Adipose tissue (tissue), 3 donors: ENCODE measurements around the gene GRAMD4. TPM values are rescaled to one million over a fixed set of nuclear protein-coding genes. Genes with fewer than 3 reads are reported as not detected.

Experiments used
- H3K27ac ChIP-seq: one replicate; pipeline ENCODE4 v1.5.1; 2013; ENCODE audit warnings: low read depth, low read length
- WGBS, 3 donors: extraction: QIAGEN DNeasy Blood & Tissue Kit; methylation state at CpG; one replicate each; pipeline ENCODE4 v1.1.7; 2013; 5-methylcytosine and 5-hydroxymethylcytosine counted together
- polyA plus RNA-seq, 3 donors: library from polyadenylated mRNA; stranded (reverse); fragments of 200-250 nt; gene quantifications; one replicate each; pipeline ENCODE4 v1.2.3, GENCODE V29; 2013
- donor health status: healthy with polysubstance abuse.
- donor health status: Bipolar disorder and iron deficiency.
- donor health status: healthy.

GRAMD4 gene
- polyA plus RNA-seq, 3 donors = 12.0 to 23.9 (median 12.1) TPM

GRCh38 chr22:46708766-46709330 lies 88.7 kb downstream of the GRAMD4 start:
- no peak overlapping the region for H3K27ac ChIP-seq
- WGBS, 3 donors = 94 to 95% (median 95%) methylated on average over 17 of the region's 17 CpGs

DNA sequence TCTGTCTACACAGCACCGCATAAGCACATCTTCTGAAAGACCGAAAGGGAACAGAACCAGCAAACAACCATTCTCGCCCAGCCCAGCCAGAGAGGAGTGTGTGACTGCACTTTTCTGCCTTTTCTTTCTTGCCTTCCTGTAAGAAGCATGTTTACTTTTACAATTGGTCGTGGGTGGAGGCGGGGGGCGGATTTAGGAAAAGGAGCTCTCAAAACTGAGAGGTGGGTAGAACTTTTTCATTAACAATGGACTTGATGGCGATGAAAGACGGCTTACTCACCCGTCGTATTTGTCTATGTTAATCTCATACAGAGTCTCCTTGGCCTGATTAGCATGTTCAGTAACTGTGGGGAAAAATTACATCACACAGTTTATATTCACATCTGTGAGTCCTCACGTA lies 90.6 kb downstream of the GRAMD4 start:
- no peak overlapping the region for H3K27ac ChIP-seq
- 88 to 93% (median 93%) methylated on average over 11 of the region's 11 CpGs for WGBS, 3 donors

- H3K27ac ChIP-seq = no peak overlapping the region
- WGBS, 3 donors = 93 to 97% (median 94%) methylated on average over 8 of the region's 8 CpGs
These were observed 92.1 kb downstream of the GRAMD4 start for GRCh38 chr22:46712288-46712687.

- WGBS, 3 donors = 25 to 63% (median 52%) methylated on average over 4 of the region's 4 CpGs
- no peak overlapping the region for H3K27ac ChIP-seq
These were observed 94.4 kb downstream of the GRAMD4 start for GRCh38 chr22:46714550-46714949.

DNA sequence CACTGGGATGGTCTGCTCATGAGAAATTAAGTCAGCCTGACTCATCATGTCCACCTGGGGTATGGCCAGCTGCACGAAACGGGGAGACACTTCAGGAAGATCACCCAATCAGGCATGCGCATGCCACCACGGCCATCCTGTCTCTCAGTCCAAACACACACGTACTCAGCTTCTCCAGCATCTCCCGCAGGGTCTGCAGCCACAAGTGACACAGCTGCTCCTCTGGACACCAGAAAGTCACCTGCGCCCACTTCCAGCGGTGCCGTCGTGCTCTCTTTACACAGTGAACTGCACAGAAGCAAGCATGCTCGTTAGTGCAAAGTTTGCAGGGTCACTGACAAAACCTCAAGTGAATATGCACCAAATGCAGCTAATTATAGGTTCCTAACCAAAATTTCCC lies 99.7 kb downstream of the GRAMD4 start:
- no peak overlapping the region for H3K27ac ChIP-seq
- 92 to 94% (median 94%) methylated on average over 11 of the region's 11 CpGs for WGBS, 3 donors

DNA sequence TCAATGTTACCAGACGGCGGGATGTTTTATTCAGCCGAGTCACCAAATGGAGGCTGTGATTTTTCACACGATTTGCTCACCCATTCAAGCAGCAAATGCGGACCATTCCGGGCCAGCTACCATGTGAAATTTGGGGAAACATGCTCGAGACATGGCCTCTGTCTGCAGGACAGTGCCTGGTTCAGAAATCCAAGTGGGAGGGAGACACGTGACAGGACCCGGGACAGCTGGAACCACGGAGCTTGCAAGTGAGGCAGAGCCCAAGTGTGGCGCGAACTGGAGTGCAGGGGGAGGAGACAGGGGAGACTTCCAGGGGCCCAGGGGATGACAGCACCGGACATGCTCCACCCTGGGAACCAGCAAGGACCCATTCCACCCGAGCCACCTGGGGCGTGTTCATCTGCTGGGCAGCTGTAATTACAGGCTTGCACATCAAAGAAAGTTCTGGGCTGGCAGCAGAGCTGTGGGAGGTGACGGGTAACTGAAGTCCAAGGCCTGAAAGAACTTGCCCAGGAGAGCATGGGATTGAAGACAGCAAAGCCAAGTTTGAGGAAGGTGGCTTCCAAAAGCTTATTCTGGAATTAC lies 101.4 kb downstream of the GRAMD4 start:
- 80 to 88% (median 85%) methylated on average over 16 of the region's 16 CpGs for WGBS, 3 donors
- no peak overlapping the region for H3K27ac ChIP-seq

DNA sequence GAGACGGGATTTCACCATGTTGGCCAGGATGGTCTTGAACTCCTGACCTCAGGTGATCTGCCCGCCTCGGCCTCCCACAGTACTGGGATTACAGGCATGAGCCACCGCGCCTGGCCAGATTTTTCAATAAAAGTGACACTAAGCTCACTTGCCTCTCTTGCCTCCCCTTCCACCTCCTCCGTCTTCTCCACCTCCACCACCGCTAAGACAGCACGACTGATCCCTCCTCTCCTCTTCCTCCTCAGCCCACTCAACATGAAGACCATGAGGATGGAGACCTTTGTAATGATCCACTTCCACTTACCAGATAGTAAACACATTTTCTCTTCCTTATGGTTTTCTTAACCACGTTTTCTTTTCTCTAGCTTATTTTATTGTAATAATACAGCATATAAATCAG lies 103.7 kb downstream of the GRAMD4 start:
- no peak overlapping the region for H3K27ac ChIP-seq
- WGBS, 3 donors = 91 to 96% (median 94%) methylated on average over 9 of the region's 9 CpGs

DNA sequence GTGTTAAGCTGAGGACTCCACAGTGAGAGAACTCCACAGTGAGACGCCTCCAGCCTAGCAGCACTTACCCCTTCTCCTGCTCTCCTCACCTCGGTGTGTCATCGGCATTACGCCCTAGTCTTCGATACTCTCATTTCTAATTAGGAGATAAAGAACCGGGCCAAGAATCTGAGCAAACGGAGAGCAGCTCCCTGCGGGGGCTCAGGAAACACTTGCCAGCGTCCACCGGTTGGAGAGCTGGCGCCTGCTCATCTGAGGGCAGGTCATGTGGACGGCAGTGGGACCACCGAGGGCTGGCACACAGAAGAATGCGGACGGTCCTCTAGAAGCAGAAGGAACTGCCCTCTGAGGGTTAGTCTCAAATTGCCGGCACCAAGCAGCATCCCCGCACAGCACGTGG lies 104.9 kb downstream of the GRAMD4 start:
- WGBS, 3 donors = 88 to 89% (median 89%) methylated on average over 18 of the region's 18 CpGs
- H3K27ac ChIP-seq = no peak overlapping the region

DNA sequence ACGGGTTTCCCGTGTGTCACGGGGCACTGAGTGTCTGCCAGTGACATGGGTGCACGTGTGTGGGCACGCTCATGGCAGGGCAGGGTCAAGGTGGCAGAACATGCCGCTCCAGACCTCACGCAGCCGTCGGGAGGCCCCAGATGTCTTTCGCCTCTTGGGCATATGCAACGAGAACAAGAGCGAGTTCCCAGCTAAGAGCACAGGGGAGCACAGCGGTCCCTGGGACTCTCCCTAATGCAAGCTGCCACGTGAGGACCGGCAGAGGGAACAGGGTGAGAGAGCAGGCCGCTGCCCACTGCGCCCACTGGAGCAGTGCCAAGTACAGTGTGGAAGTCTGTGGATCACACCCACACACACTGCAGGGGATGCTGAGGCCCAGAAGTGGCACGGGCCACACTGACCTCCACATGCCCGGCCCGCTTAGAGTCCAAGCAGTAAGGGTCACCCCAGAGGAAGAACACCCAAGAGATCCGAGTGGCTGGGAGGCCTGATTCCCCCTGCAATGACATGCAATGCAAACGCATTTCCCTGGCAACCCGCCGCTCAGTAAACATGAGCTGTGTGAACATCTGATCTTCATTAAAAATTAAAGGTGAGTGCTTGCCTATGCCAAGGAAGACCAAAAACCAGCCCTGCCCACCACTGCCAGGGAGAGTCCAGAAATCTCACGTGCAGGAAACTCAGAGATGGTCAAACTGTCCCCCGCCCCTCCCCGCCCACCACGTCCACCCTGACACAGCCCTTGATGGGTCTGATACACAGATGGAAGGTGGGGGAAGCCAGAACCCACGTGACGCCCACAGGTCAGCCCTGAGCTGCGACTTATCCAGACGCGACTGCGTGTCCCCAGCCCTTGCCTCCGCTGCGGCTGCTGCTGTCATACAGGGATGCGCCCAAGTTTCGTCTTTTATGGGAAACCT lies 106.1 kb downstream of the GRAMD4 start:
- no peak overlapping the region for H3K27ac ChIP-seq
- WGBS, 3 donors = 68 to 82% (median 75%) methylated on average over 38 of the region's 38 CpGs

DNA sequence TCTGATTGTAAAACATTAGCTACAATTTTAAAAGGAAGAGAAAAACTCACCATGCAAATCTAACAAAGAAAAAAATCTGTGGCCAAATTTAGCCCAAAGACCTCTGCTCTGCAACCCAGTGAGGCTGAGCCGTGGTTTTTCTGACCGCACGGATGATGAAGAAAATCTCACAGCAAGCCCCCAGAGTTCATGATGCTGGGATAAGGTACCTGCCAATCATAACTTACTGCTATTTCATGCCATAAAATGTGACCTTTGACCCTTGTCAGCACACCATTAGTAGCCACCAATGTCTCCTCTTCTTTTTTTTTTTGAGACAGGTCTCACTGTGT lies 106.8 kb downstream of the GRAMD4 start:
- WGBS, 3 donors = 90 to 95% (median 90%) methylated on average over 3 of the region's 3 CpGs
- no peak overlapping the region for H3K27ac ChIP-seq

DNA sequence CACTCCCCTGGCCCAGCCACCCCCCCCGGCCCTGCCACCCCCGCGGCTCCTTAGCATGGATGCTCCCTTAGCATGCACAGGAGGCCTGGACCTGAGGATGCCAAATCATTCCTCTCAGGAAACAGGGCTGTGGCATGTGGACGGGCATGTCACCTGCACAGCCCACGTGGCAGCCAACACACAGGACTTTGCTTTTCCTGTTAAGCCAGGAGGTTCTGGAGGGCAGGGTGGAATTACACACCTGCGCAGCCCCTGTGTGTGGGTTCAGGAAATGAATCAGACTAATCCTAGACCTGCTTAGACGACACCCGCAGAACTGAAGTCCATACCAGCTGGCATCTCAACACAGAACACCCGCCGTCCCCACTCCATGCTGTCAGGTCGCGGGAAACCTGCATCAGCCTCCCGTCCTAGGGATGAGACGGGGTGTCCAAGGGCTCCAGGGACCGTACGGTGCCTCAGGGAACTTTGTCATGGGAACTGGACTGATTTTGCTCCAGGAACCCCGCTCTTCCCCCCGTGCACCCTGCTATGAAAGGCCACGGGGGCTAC lies 107.7 kb downstream of the GRAMD4 start:
- H3K27ac ChIP-seq = no peak overlapping the region
- 83 to 86% (median 83%) methylated on average over 19 of the region's 19 CpGs for WGBS, 3 donors

- WGBS, 3 donors = 77 to 83% (median 79%) methylated on average over 11 of the region's 11 CpGs
- no peak overlapping the region for H3K27ac ChIP-seq
These were observed 108.3 kb downstream of the GRAMD4 start for GRCh38 chr22:46728470-46728869.

Other genes with a start within 250 kb of the GRAMD4 start
- gene CELSR1, start 82.8 kb upstream of the GRAMD4 start, polyA plus RNA-seq = 1 to 10 TPM in 2 of 3 donors, under 1 TPM in 1; 0.61 to 1.9 (median 1.2) TPM
- gene CERK, start 117.9 kb downstream of the GRAMD4 start, polyA plus RNA-seq = 10 to 100 TPM; 14.7 to 27.2 (median 18.6) TPM
- 10 to 100 TPM; 13.3 to 16.7 (median 15.4) TPM for gene TBC1D22A, start 142.3 kb downstream of the GRAMD4 start, polyA plus RNA-seq